HG02763 (cell line): ENCODE measurements around the gene OR4X1.
A peak's percentile ranks its signal among the peaks of the same experiment; 100 is the strongest.
"Not testable (repeated sequence)": the region's sequence is repeated elsewhere in the genome, so short reads cannot be mapped to it uniquely, and the experiment has no call there.

ENCODE experiments used
- ATAC-seq: cut with Tn5 transposase; IDR thresholded peaks from one replicate; pipeline ENCODE4 v1.9.1; 2021; ENCODE audit warnings: mild to moderate bottlenecking, moderate library complexity; ENCODE audit not compliant: unreplicated experiment

OR4X1 gene

GRCh38 chr11:48263423-48263911, at the start of gene OR4X1:
Gene OR4X1 (plus strand): TSS chr11:48263861. CDS start chr11:48263861, 0 bp downstream.
- no peak for ATAC-seq

- no peak for ATAC-seq
Observed at GRCh38 chr11:48216510-48216909, 47.2 kb upstream of the OR4X1 start, which contains the start of gene OR4B1. Gene OR4B1 (plus strand): TSS chr11:48216810. CDS start chr11:48216810, 0 bp downstream.

GRCh38 chr11:48228761-48229160, 34.9 kb upstream of the OR4X1 start:
- no peak for ATAC-seq

DNA sequence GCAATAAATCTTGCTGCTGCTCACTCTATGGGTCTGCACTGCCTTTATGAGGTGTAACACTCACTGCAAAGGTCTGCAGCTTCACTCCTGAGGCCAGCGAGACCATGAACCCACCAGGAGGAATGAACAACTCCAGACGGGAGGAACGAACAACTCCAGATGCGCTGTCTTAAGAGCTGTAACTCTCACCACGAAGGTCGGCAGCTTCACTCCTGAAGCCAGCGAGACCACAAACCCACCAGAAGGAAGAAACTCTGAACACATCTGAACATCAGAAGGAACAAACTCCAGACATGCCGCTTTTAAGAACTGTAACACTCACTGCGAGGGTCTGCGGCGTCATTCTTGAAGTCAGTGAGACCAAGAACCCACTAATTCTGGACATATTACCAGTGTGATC, 33.6 kb upstream of the OR4X1 start:
- not testable (repeated sequence) for ATAC-seq

GRCh38 chr11:48237727-48238126, 25.9 kb upstream of the OR4X1 start:
- no peak for ATAC-seq

DNA sequence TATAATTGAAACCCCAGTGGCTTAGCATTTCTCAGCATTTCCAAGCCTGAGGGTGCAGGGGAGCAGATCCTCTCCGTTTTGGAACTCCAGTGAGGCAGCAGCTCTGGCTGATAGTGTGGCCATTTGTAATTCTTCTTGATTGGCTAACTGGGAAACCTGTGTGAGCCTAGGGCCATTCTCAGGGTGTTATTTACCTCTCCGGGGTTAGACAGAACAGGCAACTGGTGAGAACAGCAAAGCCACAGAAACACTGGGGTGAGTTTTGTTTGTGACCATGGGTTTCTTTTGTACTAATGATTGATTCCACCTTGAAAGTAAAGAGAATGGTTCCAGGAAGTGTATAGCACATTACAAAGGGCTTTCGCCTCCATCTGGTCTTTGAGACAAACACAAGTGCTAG, 21.2 kb upstream of the OR4X1 start:
- no peak for ATAC-seq

- ATAC-seq = no peak
Observed at GRCh38 chr11:48244804-48245203, 18.9 kb upstream of the OR4X1 start, which contains the start of gene OR4X2. Gene OR4X2 (plus strand): TSS chr11:48245104. CDS start chr11:48245104, 0 bp downstream.

DNA sequence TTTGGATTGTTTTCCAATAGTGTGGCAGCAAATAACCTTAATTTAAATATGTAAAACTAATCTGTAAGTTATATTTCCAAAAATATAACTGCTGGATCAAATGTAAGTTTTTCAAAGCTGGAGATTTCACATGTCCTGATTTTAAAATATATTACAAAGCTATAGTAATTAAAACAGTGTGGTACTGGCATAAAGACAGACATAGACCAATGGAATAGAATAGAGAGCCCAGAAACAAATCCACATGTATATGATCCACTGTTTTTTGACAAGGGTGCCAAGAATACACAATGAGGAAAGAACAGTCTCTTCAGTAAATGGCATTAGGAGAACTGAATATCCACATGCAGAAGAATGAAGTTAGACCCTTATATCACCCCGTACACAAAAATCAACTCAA, 14.8 kb upstream of the OR4X1 start:
- no peak for ATAC-seq

- no peak for ATAC-seq
Observed at GRCh38 chr11:48261600-48261999, 2.1 kb upstream of the OR4X1 start.

GRCh38 chr11:48270621-48271020, 7.0 kb downstream of the OR4X1 start:
- no peak for ATAC-seq

GRCh38 chr11:48272606-48273005, 8.9 kb downstream of the OR4X1 start:
- ATAC-seq = no peak

- no peak for ATAC-seq
Observed at GRCh38 chr11:48305923-48306322, 42.3 kb downstream of the OR4X1 start, which contains the start of gene OR4S1. Gene OR4S1 (plus strand): TSS chr11:48306223. CDS start chr11:48306223, 0 bp downstream.

DNA sequence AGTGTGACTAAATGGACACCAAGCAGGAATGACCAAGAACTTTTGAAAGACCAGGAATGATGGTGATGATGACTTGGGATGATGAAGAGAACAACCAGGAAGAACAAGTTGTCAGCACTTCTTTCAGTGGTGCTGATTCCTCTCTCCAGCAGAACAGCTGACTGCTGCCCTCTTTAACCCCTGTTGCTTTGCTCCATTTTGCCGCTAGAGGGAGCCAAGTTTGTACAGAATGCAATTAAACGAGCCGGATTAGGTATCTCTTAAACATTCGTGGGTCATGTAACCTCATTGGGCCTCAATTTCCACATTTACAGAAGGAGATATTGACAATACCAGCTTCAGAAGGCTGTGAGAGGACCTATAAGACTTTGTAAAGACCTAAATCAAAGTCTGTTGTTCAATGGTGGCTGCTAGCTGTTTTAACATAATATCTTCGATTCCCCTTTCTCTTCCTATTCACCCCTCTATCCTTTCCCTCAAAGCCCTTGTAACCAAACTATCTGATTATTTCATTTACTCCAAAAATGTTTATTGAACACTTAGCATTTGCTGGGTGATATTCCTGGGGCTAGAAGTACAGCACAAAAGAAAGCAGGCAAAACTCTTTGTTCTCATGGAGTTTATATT, 44.2 kb downstream of the OR4X1 start:
- peak; percentile 89 for ATAC-seq

GRCh38 chr11:48313590-48313989, 49.9 kb downstream of the OR4X1 start:
- not testable (repeated sequence) for ATAC-seq
